GM11168 (cell line): ENCODE results near the gene NHLRC3.
"Not testable (repeated sequence)": the region's sequence is repeated elsewhere in the genome, so short reads cannot be mapped to it uniquely, and the experiment has no call there.

ENCODE experiments used
- in situ Hi-C: fragments of 300-500 bp; cut with MboI; formaldehyde crosslinking; loops from one replicate; pipeline ENCODE4 v1.12.0; 2022; ENCODE audit warnings: low sequenced_read_pairs; ENCODE audit not compliant: unreplicated experiment

The NHLRC3 gene

GRCh38 chr13:39037880-39038568 is at the start of gene NHLRC3, which contains the start of gene PROSER1:
Gene NHLRC3 (plus strand): TSS chr13:39038456. CDS start chr13:39038640, 184 bp downstream.
Gene PROSER1 (minus strand): TSS chr13:39038089. CDS start chr13:39037242, 847 bp downstream.
- in situ Hi-C loops: no loop called here

GRCh38 chr13:38990693-38991092 is 47.6 kb upstream of the NHLRC3 start, which contains the start of gene STOML3:
Gene STOML3 (minus strand): TSS chr13:38990831. CDS start chr13:38990721, 110 bp downstream.
- in situ Hi-C loops: no loop called here

GRCh38 chr13:38993381-38993780 is 44.9 kb upstream of the NHLRC3 start:
- in situ Hi-C loops: no loop called here

GRCh38 chr13:38998739-38999138 is 39.5 kb upstream of the NHLRC3 start:
- in situ Hi-C loops: no loop called here

- in situ Hi-C loops: not testable (repeated sequence)
Observed at GRCh38 chr13:39006371-39007111, 31.7 kb upstream of the NHLRC3 start.

GRCh38 chr13:39012608-39013007 is 25.6 kb upstream of the NHLRC3 start:
- in situ Hi-C loops: no loop called here

GRCh38 chr13:39013462-39013861 is 24.8 kb upstream of the NHLRC3 start:
- in situ Hi-C loops: no loop called here

GRCh38 chr13:39016087-39016486 is 22.2 kb upstream of the NHLRC3 start:
- in situ Hi-C loops: no loop called here

- in situ Hi-C loops: no loop called here
Observed at GRCh38 chr13:39016787-39017186, 21.5 kb upstream of the NHLRC3 start.

GRCh38 chr13:39020853-39021462 is 17.3 kb upstream of the NHLRC3 start:
- in situ Hi-C loops: no loop called here

GRCh38 chr13:39023316-39023715 is 14.9 kb upstream of the NHLRC3 start:
- in situ Hi-C loops: no loop called here

GRCh38 chr13:39023761-39024160 is 14.5 kb upstream of the NHLRC3 start:
- in situ Hi-C loops: no loop called here

GRCh38 chr13:39025433-39025839 is 12.8 kb upstream of the NHLRC3 start:
- in situ Hi-C loops: no loop called here

- in situ Hi-C loops: no loop called here
Observed at GRCh38 chr13:39032150-39032549, 6.1 kb upstream of the NHLRC3 start.

GRCh38 chr13:39034085-39034484 is 4.2 kb upstream of the NHLRC3 start:
- in situ Hi-C loops: no loop called here

- in situ Hi-C loops: no loop called here
Observed at GRCh38 chr13:39035204-39035603, 3.1 kb upstream of the NHLRC3 start.

- in situ Hi-C loops: no loop called here
Observed at GRCh38 chr13:39035799-39036198, 2.5 kb upstream of the NHLRC3 start.

- in situ Hi-C loops: no loop called here
Observed at GRCh38 chr13:39036212-39036611, 2.0 kb upstream of the NHLRC3 start.

- in situ Hi-C loops: no loop called here
Observed at GRCh38 chr13:39037410-39037879, 811 bp upstream of the NHLRC3 start.

GRCh38 chr13:39038569-39039030 is 344 bp downstream of the NHLRC3 start:
- in situ Hi-C loops: no loop called here

- in situ Hi-C loops: no loop called here
Observed at GRCh38 chr13:39039041-39039440, 785 bp downstream of the NHLRC3 start.
